22Rv1 (cell line): ENCODE results near the gene MATCAP1.

Experiments used
- ZFX ChIP-seq: fragments of 450-650 bp; IDR thresholded peaks from 2 replicates; pipeline ENCODE4 v1.6.1; 2017; ENCODE audit warnings: antibody characterized with exemption, borderline replicate concordance
- TF ChIP-seq, protein P1 (sequence below): fragments of 450-650 bp; IDR thresholded peaks from 2 replicates; pipeline ENCODE4 v1.5.1; 2017; ENCODE audit warnings: mild to moderate bottlenecking

DNA sequence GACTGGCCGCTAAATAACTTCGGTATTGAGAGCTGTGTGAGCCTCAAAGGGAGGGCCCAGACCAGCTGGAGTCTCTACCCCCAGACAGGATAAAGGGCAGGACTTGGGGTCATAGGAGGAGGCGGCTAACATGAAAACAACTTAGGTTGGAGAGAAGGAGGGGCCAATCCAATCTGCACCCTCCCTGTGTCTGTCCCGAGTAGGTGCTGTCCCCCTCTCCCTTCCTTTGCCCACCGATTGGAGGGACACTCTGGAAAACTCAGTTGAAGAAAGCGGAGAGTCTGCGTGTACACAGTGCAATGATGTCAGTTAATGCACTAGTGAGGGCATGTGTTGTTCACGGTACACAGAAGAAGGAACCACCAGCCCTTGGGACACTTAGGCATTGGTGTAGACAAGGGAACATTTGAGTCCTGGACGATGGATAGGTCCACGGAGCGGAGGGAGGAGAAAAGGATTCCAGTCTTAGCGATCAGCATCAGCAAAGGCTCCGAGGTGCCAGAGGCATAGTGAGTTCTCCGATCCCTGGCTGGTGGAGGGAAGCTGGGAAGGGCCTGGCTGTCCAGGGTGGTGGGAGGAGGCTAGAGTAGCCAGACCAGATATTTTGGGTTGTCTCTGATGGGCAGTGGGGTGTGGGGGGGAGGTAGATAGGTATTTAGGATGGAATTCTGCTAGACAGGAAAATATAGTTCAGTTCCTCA, 12.7 kb downstream of the MATCAP1 start:
- TF ChIP-seq, protein P1, sequence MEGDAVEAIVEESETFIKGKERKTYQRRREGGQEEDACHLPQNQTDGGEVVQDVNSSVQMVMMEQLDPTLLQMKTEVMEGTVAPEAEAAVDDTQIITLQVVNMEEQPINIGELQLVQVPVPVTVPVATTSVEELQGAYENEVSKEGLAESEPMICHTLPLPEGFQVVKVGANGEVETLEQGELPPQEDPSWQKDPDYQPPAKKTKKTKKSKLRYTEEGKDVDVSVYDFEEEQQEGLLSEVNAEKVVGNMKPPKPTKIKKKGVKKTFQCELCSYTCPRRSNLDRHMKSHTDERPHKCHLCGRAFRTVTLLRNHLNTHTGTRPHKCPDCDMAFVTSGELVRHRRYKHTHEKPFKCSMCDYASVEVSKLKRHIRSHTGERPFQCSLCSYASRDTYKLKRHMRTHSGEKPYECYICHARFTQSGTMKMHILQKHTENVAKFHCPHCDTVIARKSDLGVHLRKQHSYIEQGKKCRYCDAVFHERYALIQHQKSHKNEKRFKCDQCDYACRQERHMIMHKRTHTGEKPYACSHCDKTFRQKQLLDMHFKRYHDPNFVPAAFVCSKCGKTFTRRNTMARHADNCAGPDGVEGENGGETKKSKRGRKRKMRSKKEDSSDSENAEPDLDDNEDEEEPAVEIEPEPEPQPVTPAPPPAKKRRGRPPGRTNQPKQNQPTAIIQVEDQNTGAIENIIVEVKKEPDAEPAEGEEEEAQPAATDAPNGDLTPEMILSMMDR, result no peak
- no peak for TF ChIP-seq ZFX
